GM12865 (cell line): ENCODE results near the gene FTCD.
A peak's percentile ranks its signal among the peaks of the same experiment; 100 is the strongest.

Experiments
- DNase-seq: peaks from one replicate; pipeline ENCODE4 v3.0.0; 2010; ENCODE audit warnings: low read depth
- H3K4me3 ChIP-seq: 2 replicates; pipeline ENCODE4 v1.5.1; 2011; ENCODE audit warnings: mild to moderate bottlenecking, low read depth, low read length, control low read depth
- CTCF ChIP-seq: IDR thresholded peaks from 2 replicates; pipeline ENCODE4 v1.5.1; 2011; ENCODE audit warnings: low read length, control low read depth, low read depth, inconsistent platforms; ENCODE audit not compliant: insufficient read depth; ENCODE audit errors: missing control alignments

FTCD gene

GRCh38 chr21:46154155-46154954 is 1.0 kb downstream of the FTCD start:
- H3K4me3 ChIP-seq: no peak overlapping the region
- no peak for DNase-seq
- no peak for TF ChIP-seq CTCF

GRCh38 chr21:46153247-46154154 is 1.9 kb downstream of the FTCD start:
- H3K4me3 ChIP-seq: no peak overlapping the region
- peak; percentile 26 for DNase-seq
- TF ChIP-seq CTCF: peak; percentile 59

- H3K4me3 ChIP-seq: no peak overlapping the region
- DNase-seq: no peak
- TF ChIP-seq CTCF: no peak
These were observed 2.5 kb downstream of the FTCD start for GRCh38 chr21:46152927-46153246.

GRCh38 chr21:46151989-46152926 is 3.1 kb downstream of the FTCD start:
- TF ChIP-seq CTCF: no peak
- DNase-seq: no peak
- no peak overlapping the region for H3K4me3 ChIP-seq

- no peak for DNase-seq
These were observed 4.0 kb downstream of the FTCD start for GRCh38 chr21:46151261-46151988.

More at GRCh38 chr21:46151261-46151988, 4.0 kb downstream of the FTCD start:
- no peak overlapping the region for H3K4me3 ChIP-seq
- no peak for TF ChIP-seq CTCF
